Endodermal cell (in vitro differentiated cells): ENCODE measurements around the gene AFF1. TPM values are rescaled to one million over a fixed set of nuclear protein-coding genes. Genes with fewer than 3 reads are reported as not detected.

Experiments
- DNase-seq: peaks from one replicate; pipeline ENCODE4 v3.0.0-alpha.2; 2017
- H3K27ac ChIP-seq: 2 replicates; pipeline ENCODE4 v1.5.1; 2013; ENCODE audit warnings: mild to moderate bottlenecking, low read depth, low read length, moderate library complexity
- H3K27me3 ChIP-seq: 2 replicates; pipeline ENCODE4 v1.6.1; 2013; ENCODE audit warnings: mild to moderate bottlenecking, low read length, moderate library complexity; ENCODE audit not compliant: insufficient read depth, control insufficient read depth, poor library complexity, severe bottlenecking
- H3K36me3 ChIP-seq: 2 replicates; pipeline ENCODE4 v1.7.0; 2013; ENCODE audit warnings: mild to moderate bottlenecking, low read length, moderate library complexity; ENCODE audit not compliant: control insufficient read depth, insufficient read depth
- H3K4me1 ChIP-seq: one replicate; pipeline ENCODE4 v1.7.0; 2013; ENCODE audit warnings: low read length; ENCODE audit not compliant: control insufficient read depth, insufficient read depth
- H3K4me3 ChIP-seq: 2 replicates; pipeline ENCODE4 v1.5.1; 2013; ENCODE audit warnings: mild to moderate bottlenecking, low read length, moderate library complexity
- H3K9ac ChIP-seq: 2 replicates; pipeline ENCODE4 v1.6.1; 2013; ENCODE audit warnings: mild to moderate bottlenecking, low read length, moderate library complexity; ENCODE audit not compliant: poor library complexity, severe bottlenecking; ENCODE audit errors: extremely low read depth
- H3K9me3 ChIP-seq: 2 replicates; pipeline ENCODE4 v1.6.1; 2013; ENCODE audit warnings: mild to moderate bottlenecking, low read length, moderate library complexity; ENCODE audit not compliant: control insufficient read depth
- H3K27ac Mint-ChIP-seq: 2 replicates; pipeline ENCODE4 v1.8.0; 2020; ENCODE audit warnings: mixed read lengths
- H3K27me3 Mint-ChIP-seq: 2 replicates; pipeline ENCODE4 v1.8.0; 2021; ENCODE audit warnings: mild to moderate bottlenecking, mixed read lengths; ENCODE audit not compliant: insufficient read depth
- H3K36me3 Mint-ChIP-seq: 2 replicates; pipeline ENCODE4 v1.8.0; 2020; ENCODE audit warnings: low read depth, mixed read lengths
- H3K4me1 Mint-ChIP-seq: 2 replicates; pipeline ENCODE4 v1.8.0; 2020; ENCODE audit warnings: mixed read lengths
- H3K4me3 Mint-ChIP-seq: 2 replicates; pipeline ENCODE4 v1.8.0; 2020; ENCODE audit warnings: mild to moderate bottlenecking, moderate library complexity, mixed read lengths
- H3K9me3 Mint-ChIP-seq: 2 replicates; pipeline ENCODE4 v1.8.0; 2020; ENCODE audit warnings: mild to moderate bottlenecking, mixed read lengths
- CTCF ChIP-seq: fragments of 200-600 bp; sonication (generic); conservative IDR thresholded peaks from 2 replicates; pipeline ENCODE4 v1.5.0; 2021; ENCODE audit warnings: antibody characterized with exemption, mild to moderate bottlenecking
- WGBS, 2 experiments: methylation state at CpG; one replicate each; pipeline versions ENCODE4 v1.1.5 to v1.1.7; 2013; ENCODE audit warnings: missing lambda C conversion rate in 2 of 2, mixed read lengths in 1 of 2; ENCODE audit not compliant: insufficient coverage in 1 of 2, insufficient read length in 1 of 2; 5-methylcytosine and 5-hydroxymethylcytosine counted together
- total RNA-seq, 2 donors: library from RNA; stranded (reverse); fragmentation: NEBNext Ultra II Directional in 1 of 2; extraction: Animal tissue kit (Norgen Biotek cat#: 25700) in 1 of 2; gene quantifications; 2 replicates in 1 of 2; 3 replicates in 1 of 2; pipeline ENCODE4 v1.2.1, GENCODE V29; 2021

AFF1 gene
- total RNA-seq, 2 donors from 2014 or later = 134 to 171 TPM

- H3K9me3 ChIP-seq = no peaks in the 10 kb centered on the region
- Mint-ChIP-seq H3K27ac (no peak overlapping the region), H3K27me3 (no peaks in the 10 kb centered on the region), H3K36me3 (peaks cover 11% of the 10 kb centered on the region), H3K9me3 (no peaks in the 10 kb centered on the region), H3K4me1 (peaks cover 2% of the 10 kb centered on the region), H3K4me3 (no peak overlapping the region)
- H3K27me3 ChIP-seq = no peaks in the 10 kb centered on the region
- WGBS, 2 experiments = 100% methylated on average over 1 to 4 of the region's 4 CpGs
- TF ChIP-seq CTCF = no peak
- H3K4me3 ChIP-seq = no peak overlapping the region
- DNase-seq = no peak
- no peaks in the 10 kb centered on the region for H3K4me1 ChIP-seq
- no peaks in the 10 kb centered on the region for H3K36me3 ChIP-seq
- H3K27ac ChIP-seq = no peak overlapping the region
- no peak overlapping the region for H3K9ac ChIP-seq
These were observed 15.1 kb upstream of the AFF1 start for GRCh38 chr4:86919561-86920223.

- Histone ChIP-seq H3K36me3 (no peaks in the 10 kb centered on the region), H3K4me3 (no peak overlapping the region), H3K27ac (no peak overlapping the region), H3K27me3 (no peaks in the 10 kb centered on the region), H3K4me1 (no peaks in the 10 kb centered on the region), H3K9ac (no peak overlapping the region), H3K9me3 (no peaks in the 10 kb centered on the region)
- H3K27ac Mint-ChIP-seq = no peak overlapping the region
- H3K4me3 Mint-ChIP-seq = no peak overlapping the region
- no peaks in the 10 kb centered on the region for H3K9me3 Mint-ChIP-seq
- WGBS, 2 experiments = 83 to 95% methylated on average over 1 of the region's 1 CpG
- DNase-seq = peak; percentile 8
- peaks cover 2% of the 10 kb centered on the region for H3K4me1 Mint-ChIP-seq
- no peaks in the 10 kb centered on the region for H3K27me3 Mint-ChIP-seq
- TF ChIP-seq CTCF = no peak
- H3K36me3 Mint-ChIP-seq = peaks cover 20% of the 10 kb centered on the region
These were observed 13.1 kb upstream of the AFF1 start for GRCh38 chr4:86921608-86922252.

GRCh38 chr4:86924811-86925210 lies 10.0 kb upstream of the AFF1 start:
- Mint-ChIP-seq H3K4me1 (peaks cover 2% of the 10 kb centered on the region), H3K27ac (no peak overlapping the region), H3K27me3 (no peaks in the 10 kb centered on the region), H3K9me3 (no peaks in the 10 kb centered on the region), H3K36me3 (peaks cover 25% of the 10 kb centered on the region), H3K4me3 (no peak overlapping the region)
- 48 to 50% methylated on average over 2 of the region's 2 CpGs for WGBS, 2 experiments
- H3K27me3 ChIP-seq = no peaks in the 10 kb centered on the region
- H3K9me3 ChIP-seq = no peaks in the 10 kb centered on the region
- H3K4me3 ChIP-seq = no peak overlapping the region
- no peaks in the 10 kb centered on the region for H3K4me1 ChIP-seq
- H3K27ac ChIP-seq = no peak overlapping the region
- DNase-seq = peak; percentile 40
- TF ChIP-seq CTCF = no peak
- no peaks in the 10 kb centered on the region for H3K36me3 ChIP-seq
- H3K9ac ChIP-seq = no peak overlapping the region
